Activated naive CD8-positive, alpha-beta T cell treated with anti-CD3 and anti-CD28 coated beads, Interleukin-2, amount 10 ng/mL, durations not matched to agents 7 days and 5 days (primary cell): ENCODE results near the gene MCU. TPM values are rescaled to one million over a fixed set of nuclear protein-coding genes. Genes with fewer than 3 reads are reported as not detected.

ENCODE experiments used
- ATAC-seq: fragments of 150-1000 bp; cut with Tn5 transposase; one replicate; pipeline ENCODE4 v1.10.0; 2021; ENCODE audit warnings: low read depth, moderate library complexity
- POLR2A ChIA-PET: fragments of 350-600 bp; sonication (Branson Sonifier 250); formaldehyde crosslinking; loops from one replicate; lab custom pipeline; 2021; ENCODE audit warnings: antibody characterized with exemption; lab: Charles Lee
- DNase-seq: peaks from one replicate; pipeline ENCODE4 v3.0.0; 2021
- H3K27ac Mint-ChIP-seq: one replicate; pipeline ENCODE4 v1.8.0; 2022; ENCODE audit warnings: mild to moderate bottlenecking, mixed read lengths
- H3K27me3 Mint-ChIP-seq: one replicate; pipeline ENCODE4 v1.8.0; 2022; ENCODE audit warnings: mild to moderate bottlenecking, moderate library complexity, mixed read lengths
- H3K36me3 Mint-ChIP-seq: one replicate; pipeline ENCODE4 v1.8.0; 2021; ENCODE audit warnings: mild to moderate bottlenecking, mixed read lengths
- H3K4me1 Mint-ChIP-seq: one replicate; pipeline ENCODE4 v1.8.0; 2021; ENCODE audit warnings: mixed read lengths
- H3K4me3 Mint-ChIP-seq: one replicate; pipeline ENCODE4 v1.8.0; 2022; ENCODE audit warnings: mild to moderate bottlenecking, moderate library complexity, mixed read lengths
- H3K9me3 Mint-ChIP-seq: one replicate; pipeline ENCODE4 v1.8.0; 2021; ENCODE audit warnings: mixed read lengths
- total RNA-seq, 2 experiments: library from RNA; stranded (reverse); gene quantifications; one replicate each; pipeline ENCODE4 v1.2.3, GENCODE V29; 2021

MCU gene
- total RNA-seq, 2 experiments from 2014 or later: 12.2 to 14.3 TPM

DNA sequence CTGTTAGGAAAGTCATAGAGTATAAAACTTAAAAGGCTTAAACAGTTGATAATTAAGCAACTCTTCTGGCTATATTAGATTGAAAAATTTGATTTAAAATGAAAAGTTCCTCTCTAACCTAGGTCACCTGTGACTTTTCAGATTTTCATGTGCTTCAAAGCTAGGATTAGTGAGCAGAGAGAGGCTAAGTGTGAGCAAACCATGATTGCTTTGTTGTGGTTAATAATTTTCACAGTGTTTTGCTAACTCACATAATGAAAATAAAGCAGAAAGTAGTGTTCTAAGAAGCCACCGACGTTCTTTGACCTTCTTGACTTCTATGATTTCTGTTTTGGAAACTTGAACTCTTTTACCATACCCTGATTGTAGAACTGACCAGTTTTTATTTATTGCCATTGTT lies 126.1 kb downstream of the MCU start:
- no peaks in the 10 kb centered on the region for H3K27me3 Mint-ChIP-seq
- peaks cover 8% of the 10 kb centered on the region for H3K4me1 Mint-ChIP-seq
- ATAC-seq (no peak), DNase-seq (no peak)
- no peak overlapping the region for H3K27ac Mint-ChIP-seq
- H3K4me3 Mint-ChIP-seq: no peak overlapping the region
- H3K9me3 Mint-ChIP-seq: peaks cover 4% of the 10 kb centered on the region
- peaks cover 9% of the 10 kb centered on the region for H3K36me3 Mint-ChIP-seq
- POLR2A ChIA-PET: no interaction called here

DNA sequence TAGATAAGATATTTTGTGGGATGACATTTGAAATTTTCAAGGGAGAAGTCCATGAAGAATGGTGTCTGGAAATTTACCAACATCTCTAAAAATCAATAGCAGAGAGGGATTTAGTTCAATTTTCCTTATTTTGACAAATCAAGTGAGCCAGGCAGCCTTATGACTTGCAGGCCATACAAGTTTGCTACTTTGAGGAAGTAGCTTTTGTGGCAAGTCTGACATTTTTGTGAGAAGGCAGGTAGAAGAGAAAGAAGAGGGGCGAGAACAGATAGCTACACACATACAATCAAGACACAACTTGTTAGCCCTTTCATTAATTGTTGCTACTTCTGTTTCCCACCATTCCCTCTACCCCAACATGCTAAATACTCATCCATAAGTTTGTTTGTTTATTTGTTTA lies 127.1 kb downstream of the MCU start:
- H3K4me1 Mint-ChIP-seq: peaks cover 8% of the 10 kb centered on the region
- H3K27ac Mint-ChIP-seq: no peak overlapping the region
- ATAC-seq (no peak), DNase-seq (no peak)
- peaks cover 9% of the 10 kb centered on the region for H3K36me3 Mint-ChIP-seq
- no peak overlapping the region for H3K4me3 Mint-ChIP-seq
- peaks cover 4% of the 10 kb centered on the region for H3K9me3 Mint-ChIP-seq
- no peaks in the 10 kb centered on the region for H3K27me3 Mint-ChIP-seq
- POLR2A ChIA-PET: no interaction called here

DNA sequence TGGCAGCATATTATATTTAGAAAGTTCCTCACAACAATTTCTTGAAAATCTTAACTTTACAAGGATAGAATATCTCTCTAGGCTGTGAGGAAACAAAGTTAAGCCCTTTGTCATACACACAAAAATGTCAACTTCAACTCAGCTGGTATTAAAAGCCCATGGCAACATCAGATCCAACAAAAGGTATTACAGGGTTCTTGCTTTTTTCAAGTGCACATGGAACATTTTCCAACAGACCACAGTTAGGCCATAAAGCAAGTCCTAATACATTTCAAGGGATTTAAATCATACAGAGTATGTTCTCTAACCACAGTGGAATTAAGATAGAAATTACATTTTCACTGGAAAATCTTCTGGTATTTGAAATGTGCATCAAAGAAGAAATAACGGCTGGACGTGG lies 129.7 kb downstream of the MCU start:
- peaks cover 8% of the 10 kb centered on the region for H3K4me1 Mint-ChIP-seq
- H3K27me3 Mint-ChIP-seq: no peaks in the 10 kb centered on the region
- DNase-seq: no peak
- ATAC-seq: no peak
- H3K9me3 Mint-ChIP-seq: peaks cover 4% of the 10 kb centered on the region
- peaks cover 9% of the 10 kb centered on the region for H3K36me3 Mint-ChIP-seq
- H3K27ac Mint-ChIP-seq: no peak overlapping the region
- no peak overlapping the region for H3K4me3 Mint-ChIP-seq
- POLR2A ChIA-PET: no interaction called here

DNA sequence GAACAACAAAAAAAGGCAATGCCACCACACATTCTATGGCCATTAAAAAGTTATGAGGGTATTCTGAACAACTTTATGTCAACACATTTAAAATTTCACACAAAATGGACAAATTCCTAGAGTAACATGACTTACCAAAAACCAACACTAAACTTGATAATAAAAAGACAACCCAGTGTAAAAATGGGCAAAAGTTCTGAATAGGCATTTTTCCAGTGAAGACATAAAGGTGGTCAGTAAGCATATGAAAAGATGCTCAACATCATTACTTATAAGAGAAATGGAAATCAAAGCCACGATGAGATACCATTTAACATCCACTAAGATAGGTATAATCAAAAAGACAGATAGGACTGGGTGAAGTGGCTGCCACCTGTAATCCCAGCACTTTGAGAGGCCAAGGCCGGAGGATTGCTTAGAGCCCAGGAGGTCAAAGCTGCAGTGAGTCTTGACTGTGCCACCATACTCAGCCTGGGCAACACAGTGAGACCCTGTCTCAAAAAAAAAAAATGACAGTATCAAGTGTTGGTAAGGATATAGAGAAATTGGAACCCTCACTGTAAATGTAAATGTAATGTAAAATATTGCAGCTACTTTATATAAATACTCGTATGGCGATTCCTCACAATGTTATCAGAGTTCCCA lies 130.5 kb downstream of the MCU start:
- ATAC-seq (no peak), DNase-seq (no peak)
- Mint-ChIP-seq H3K27me3 (no peaks in the 10 kb centered on the region), H3K36me3 (peaks cover 9% of the 10 kb centered on the region), H3K9me3 (peaks cover 4% of the 10 kb centered on the region), H3K4me3 (no peak overlapping the region), H3K27ac (no peak overlapping the region), H3K4me1 (peaks cover 8% of the 10 kb centered on the region)
- POLR2A ChIA-PET: no interaction called here

DNA sequence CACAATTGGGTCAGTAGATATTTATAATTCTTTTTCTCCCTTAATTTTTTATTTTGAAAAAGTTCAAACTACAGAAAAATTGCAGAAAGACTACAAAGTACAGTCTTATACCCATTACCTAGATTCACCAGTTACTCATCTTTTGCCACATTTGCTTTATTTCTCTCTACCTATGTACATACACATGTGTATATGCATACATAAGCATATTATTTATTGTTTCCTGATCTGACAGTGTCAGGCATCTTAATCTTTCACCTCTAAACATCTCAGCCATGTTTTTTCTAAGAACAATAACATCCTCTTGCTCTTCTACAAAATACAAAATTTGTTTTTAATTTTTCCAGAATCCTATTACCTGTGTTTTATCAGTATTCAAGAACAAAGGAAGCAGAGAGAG lies 133.2 kb downstream of the MCU start:
- Mint-ChIP-seq H3K27me3 (no peaks in the 10 kb centered on the region), H3K4me1 (no peaks in the 10 kb centered on the region), H3K27ac (no peak overlapping the region), H3K36me3 (peaks cover 6% of the 10 kb centered on the region), H3K4me3 (no peak overlapping the region), H3K9me3 (peaks cover 4% of the 10 kb centered on the region)
- POLR2A ChIA-PET: no interaction called here
- DNase-seq (no peak), ATAC-seq (no peak)

DNA sequence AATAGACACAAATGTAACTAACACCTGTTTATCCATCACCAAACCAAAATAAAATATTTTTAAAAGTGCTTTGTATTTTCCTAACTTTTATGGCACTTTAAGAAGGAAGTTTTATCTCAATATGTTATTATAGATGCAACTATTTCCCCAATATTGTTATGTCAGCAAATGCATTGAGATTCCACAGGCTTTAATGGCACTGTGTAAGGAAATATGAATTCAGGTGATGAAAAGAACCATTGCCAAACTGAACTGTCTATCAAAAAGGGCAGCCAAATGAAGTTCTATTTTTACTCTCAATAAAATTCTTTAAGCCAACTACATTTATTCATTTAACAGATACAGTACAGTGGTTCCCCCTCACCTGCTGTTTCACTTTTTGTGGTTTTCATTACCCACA lies 134.4 kb downstream of the MCU start:
- Mint-ChIP-seq H3K36me3 (peaks cover 6% of the 10 kb centered on the region), H3K9me3 (peaks cover 4% of the 10 kb centered on the region), H3K27me3 (no peaks in the 10 kb centered on the region), H3K4me3 (no peak overlapping the region), H3K27ac (no peak overlapping the region), H3K4me1 (no peaks in the 10 kb centered on the region)
- DNase-seq: no peak
- POLR2A ChIA-PET: no interaction called here
- ATAC-seq: no peak

DNA sequence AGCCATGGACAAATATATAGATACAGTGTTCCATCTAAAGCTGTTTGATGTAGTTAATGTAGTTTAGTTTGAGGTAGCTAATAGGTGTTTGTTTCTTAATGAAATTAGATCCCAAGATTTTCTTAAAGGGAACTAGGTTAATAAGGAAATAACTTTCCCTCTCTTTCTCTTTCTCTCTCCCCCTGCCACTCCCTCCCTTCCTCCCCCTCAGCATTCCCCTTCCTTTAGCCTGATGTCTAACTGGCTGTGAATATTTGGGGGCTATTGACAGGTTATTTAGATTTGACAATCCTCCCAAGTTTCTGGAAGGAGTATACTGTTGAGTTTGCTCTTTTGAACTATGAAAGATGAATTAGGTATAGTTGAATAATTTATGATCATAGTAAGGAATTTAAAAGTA lies 136.4 kb downstream of the MCU start:
- Mint-ChIP-seq H3K36me3 (no peaks in the 10 kb centered on the region), H3K27ac (no peak overlapping the region), H3K27me3 (no peaks in the 10 kb centered on the region), H3K4me3 (no peak overlapping the region), H3K9me3 (no peaks in the 10 kb centered on the region), H3K4me1 (no peaks in the 10 kb centered on the region)
- POLR2A ChIA-PET: no interaction called here
- ATAC-seq: no peak
- DNase-seq: no peak

DNA sequence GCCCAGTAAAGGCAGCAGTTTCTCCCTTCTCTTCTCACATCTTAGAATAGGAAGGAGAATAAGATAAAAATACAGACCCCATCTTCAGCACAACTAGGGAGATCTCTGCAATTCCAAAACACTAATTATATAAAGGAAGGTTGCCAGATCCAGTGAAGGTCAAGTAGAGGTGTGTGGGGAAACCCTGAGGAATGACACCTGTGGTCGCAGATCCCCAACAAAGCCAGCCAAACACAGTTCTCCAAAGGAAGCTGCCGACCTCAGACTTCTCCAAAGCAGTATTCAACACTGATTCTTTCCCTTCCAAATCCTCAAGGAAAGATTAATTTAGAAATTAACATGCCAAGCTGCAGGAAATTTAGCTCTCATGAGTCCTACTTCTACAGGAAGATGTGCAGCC lies 138.7 kb downstream of the MCU start:
- no peak overlapping the region for H3K4me3 Mint-ChIP-seq
- no peaks in the 10 kb centered on the region for H3K9me3 Mint-ChIP-seq
- H3K27me3 Mint-ChIP-seq: no peaks in the 10 kb centered on the region
- H3K36me3 Mint-ChIP-seq: no peaks in the 10 kb centered on the region
- no peak for DNase-seq
- no peak for ATAC-seq
- H3K27ac Mint-ChIP-seq: no peak overlapping the region
- no peaks in the 10 kb centered on the region for H3K4me1 Mint-ChIP-seq
- POLR2A ChIA-PET: interaction anchor here (0.6 kb wide), 1 partner anchor 153 kb away, joined by 3 read pairs; no protein-coding TSS in a partner anchor

DNA sequence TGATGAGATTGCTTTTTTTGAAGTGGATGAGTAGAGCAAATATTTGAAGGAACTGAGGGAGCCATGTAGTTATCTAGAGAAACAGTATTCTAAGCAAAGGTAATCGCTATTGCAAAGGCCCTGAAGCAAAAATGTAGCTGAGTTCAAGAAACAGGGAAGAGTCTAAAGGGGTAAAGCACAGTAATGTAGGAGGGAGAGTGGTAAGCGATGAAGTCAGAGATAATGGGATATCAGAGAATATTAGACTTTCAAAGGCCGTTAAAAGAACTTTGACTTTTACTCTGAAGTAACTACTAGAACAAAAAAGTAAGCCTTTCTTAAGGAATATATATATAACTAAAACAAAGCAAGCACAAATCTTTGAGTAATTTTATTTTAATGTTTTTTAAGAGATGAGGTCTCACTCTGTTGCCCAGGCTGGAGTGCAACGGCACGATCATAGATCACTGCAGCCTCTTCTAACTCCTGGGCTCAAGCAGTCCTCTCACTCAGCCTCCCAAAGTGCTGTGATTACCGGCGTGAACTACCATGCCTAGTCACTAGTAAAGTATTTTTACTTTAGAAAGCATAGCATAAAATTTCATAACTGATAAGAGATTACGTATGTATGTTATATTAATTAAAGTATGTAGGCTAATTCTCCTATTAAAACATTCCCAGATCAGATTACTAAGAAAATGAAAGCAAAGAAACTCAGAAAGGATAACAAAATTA lies 139.9 kb downstream of the MCU start:
- Mint-ChIP-seq H3K27me3 (no peaks in the 10 kb centered on the region), H3K4me3 (no peak overlapping the region), H3K4me1 (no peaks in the 10 kb centered on the region), H3K27ac (no peak overlapping the region), H3K9me3 (no peaks in the 10 kb centered on the region), H3K36me3 (no peaks in the 10 kb centered on the region)
- ATAC-seq: no peak
- DNase-seq: no peak
- POLR2A ChIA-PET: no interaction called here

DNA sequence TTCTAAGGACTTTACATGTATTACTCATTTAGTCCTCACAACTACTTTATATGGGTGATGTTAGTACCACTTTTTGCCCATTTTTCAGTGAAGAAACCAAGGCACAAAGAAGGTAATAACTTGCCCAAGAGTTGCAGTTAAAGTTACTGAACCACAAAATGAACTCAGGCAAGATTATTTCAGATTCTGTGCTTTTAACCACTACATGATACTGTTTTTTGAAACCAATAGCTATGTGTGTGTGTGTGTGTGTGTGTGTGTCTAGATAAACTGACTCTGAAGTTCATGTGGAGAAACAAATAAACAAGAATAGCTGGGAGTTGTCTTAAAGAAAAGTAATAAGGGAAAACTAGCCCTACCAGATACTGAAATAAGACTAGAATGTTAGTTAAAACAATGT lies 140.8 kb downstream of the MCU start:
- DNase-seq (no peak), ATAC-seq (no peak)
- POLR2A ChIA-PET: interaction anchor here (1.0 kb wide), 1 partner anchor 207 kb away, joined by 3 read pairs; the partner anchor contains the start of gene MICU1
- Mint-ChIP-seq H3K9me3 (no peaks in the 10 kb centered on the region), H3K4me3 (no peak overlapping the region), H3K27me3 (no peaks in the 10 kb centered on the region), H3K27ac (no peak overlapping the region), H3K36me3 (no peaks in the 10 kb centered on the region), H3K4me1 (no peaks in the 10 kb centered on the region)

DNA sequence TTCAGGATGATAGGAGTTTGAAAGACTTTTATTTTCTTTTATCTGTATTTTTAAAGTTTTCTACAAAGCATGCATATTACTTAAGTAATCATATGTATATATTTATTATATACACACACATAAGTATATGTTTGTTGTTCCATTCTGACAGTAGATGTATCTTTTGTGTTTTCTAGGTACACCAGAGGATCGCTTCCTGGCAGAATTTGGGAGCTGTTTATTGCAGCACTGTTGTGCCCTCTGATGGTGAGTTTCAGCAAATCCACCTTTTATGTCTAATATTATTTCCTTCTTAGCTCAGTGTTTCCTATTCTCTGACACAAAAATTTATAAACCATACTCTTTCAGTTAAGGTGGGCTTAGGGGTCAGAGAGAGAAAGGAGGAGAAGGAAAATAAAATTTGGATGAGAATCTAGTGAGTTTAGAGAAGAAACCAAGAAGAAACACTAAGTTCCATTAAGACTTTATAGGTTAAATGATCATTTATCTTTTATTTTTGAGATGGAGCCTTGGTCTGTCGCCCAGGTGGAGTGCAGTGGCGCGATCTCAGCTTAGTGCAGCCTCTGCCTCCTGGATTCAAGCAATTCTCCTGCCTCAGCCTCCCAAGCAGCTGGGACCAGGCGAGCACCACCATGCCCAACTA lies 142.4 kb downstream of the MCU start:
- Mint-ChIP-seq H3K9me3 (no peaks in the 10 kb centered on the region), H3K4me1 (no peaks in the 10 kb centered on the region), H3K4me3 (no peak overlapping the region), H3K27ac (no peak overlapping the region), H3K36me3 (no peaks in the 10 kb centered on the region), H3K27me3 (peaks cover 1% of the 10 kb centered on the region)
- ATAC-seq: no peak
- POLR2A ChIA-PET: no interaction called here
- DNase-seq: no peak

DNA sequence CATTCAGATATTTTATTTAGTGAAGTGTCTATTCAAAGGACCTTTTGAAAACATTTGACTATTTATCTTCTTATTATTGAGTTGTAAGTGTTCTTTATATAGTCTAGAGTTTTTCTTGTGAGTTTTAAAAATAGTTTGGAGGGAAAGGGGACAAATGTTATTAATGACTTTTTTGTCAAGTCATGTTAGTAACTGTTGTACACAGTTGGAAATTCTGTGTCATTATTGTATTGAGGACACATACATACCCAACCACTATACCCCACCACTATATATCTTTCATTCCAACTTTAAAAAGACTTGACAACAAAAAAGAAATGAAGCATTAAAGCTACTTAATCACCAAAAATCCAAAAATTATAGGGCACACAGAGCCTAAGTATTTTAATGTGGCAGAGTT lies 148.4 kb downstream of the MCU start:
- Mint-ChIP-seq H3K4me1 (no peaks in the 10 kb centered on the region), H3K9me3 (no peaks in the 10 kb centered on the region)

DNA sequence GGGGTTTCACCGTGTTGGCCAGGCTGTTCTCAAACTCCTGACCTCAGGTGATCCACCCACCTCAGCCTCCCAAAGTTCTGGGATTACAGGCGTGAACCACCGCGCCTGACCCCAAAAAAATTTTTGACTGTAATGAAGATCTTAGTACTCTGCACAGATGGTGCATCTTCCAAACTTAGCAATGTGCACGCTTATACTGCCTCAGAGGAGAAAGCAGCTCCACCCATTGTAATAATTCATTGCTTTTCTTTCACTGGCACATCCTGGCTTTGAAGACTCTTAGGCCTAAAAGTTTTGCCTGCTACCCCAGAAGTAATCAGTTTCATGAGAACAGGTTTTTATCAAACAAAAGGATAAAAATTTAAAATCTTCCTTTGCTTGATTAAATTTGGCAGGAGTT lies 149.5 kb downstream of the MCU start:
- Mint-ChIP-seq H3K27ac (no peak overlapping the region), H3K4me1 (no peaks in the 10 kb centered on the region), H3K9me3 (no peaks in the 10 kb centered on the region), H3K27me3 (peaks cover 1% of the 10 kb centered on the region), H3K36me3 (no peaks in the 10 kb centered on the region), H3K4me3 (no peak overlapping the region)
- ATAC-seq: no peak
- no peak for DNase-seq
- POLR2A ChIA-PET: no interaction called here

More for the DNA sequence above, 148.4 kb downstream of the MCU start:
- no peak overlapping the region for H3K27ac Mint-ChIP-seq
- DNase-seq: no peak
- peaks cover 1% of the 10 kb centered on the region for H3K27me3 Mint-ChIP-seq
- no peaks in the 10 kb centered on the region for H3K36me3 Mint-ChIP-seq
- H3K4me3 Mint-ChIP-seq: no peak overlapping the region
- ATAC-seq: no peak
- POLR2A ChIA-PET: no interaction called here

DNA sequence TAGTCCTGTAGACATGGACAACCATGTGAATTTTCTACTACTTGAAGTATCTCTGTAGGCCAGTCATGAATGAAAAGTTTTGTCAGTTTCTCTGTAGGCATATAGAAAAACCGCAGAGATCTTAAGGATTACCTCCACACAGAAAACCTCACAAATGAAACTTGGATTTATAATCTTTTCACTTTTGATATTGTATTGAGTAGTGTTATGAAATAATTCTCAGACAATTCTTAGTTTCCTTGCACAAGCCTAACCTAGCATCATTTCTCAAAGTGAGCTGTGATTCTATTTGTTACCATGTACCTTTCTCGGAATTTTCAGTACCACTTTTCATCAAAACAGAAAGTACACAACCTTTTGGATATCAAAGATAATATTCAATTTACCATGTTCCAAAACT lies 150.2 kb downstream of the MCU start:
- POLR2A ChIA-PET: no interaction called here
- Mint-ChIP-seq H3K27me3 (peaks cover 1% of the 10 kb centered on the region), H3K36me3 (no peaks in the 10 kb centered on the region)

More for the DNA sequence above, 150.2 kb downstream of the MCU start:
- Mint-ChIP-seq H3K9me3 (no peaks in the 10 kb centered on the region), H3K27ac (no peak overlapping the region), H3K4me1 (no peaks in the 10 kb centered on the region), H3K4me3 (no peak overlapping the region)
- no peak for DNase-seq
- no peak for ATAC-seq
